Ecto neural progenitor cell (in vitro differentiated cells): Measurements from ENCODE around the gene RBP2.

Experiments used
- DNase-seq: peaks from one replicate; pipeline ENCODE4 v3.0.0-alpha.2; 2018; ENCODE audit warnings: low spot score

The RBP2 gene

GRCh38 chr3:139480585-139480984 is 4.3 kb upstream of the RBP2 start:
- no peak for DNase-seq

- DNase-seq = no peak
Measured at GRCh38 chr3:139477710-139478640, 1.7 kb upstream of the RBP2 start.

DNA sequence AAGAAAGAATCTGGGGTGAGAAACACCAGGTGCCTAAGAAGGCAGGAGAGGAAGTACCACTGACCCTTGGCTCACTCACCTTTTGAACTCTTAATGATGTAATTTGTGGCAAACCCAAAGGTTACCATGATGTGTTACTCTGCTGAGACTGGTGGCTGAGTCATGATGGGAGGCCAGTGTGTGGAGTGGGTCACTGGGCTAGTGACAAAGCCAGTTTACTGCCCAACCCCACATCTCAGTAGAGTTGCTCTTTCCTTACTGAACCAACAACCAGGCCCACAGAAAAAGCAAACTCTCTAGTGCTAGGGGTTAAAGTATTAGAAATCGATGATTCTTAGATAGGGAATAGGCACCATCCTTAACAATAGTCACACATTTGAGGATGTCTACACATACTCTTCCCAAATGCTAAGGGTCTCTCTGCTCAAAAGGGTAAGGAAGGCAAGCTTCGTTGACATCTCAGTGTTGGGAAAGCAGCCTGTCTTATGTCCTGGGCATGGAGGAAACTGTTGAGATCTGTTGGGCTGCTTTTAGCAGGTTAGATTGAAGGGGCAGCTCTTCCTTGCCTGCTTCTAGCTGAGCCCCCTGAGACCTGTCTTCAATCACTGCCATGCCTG is 3.1 kb downstream of the RBP2 start:
- DNase-seq = no peak

- DNase-seq = no peak
Measured at GRCh38 chr3:139472380-139473010, 3.8 kb downstream of the RBP2 start.

GRCh38 chr3:139470199-139470598 is 6.1 kb downstream of the RBP2 start:
- DNase-seq = no peak

- DNase-seq = no peak
Measured at GRCh38 chr3:139468399-139468798, 7.9 kb downstream of the RBP2 start.

GRCh38 chr3:139466360-139466759 is 10.0 kb downstream of the RBP2 start:
- no peak for DNase-seq

DNA sequence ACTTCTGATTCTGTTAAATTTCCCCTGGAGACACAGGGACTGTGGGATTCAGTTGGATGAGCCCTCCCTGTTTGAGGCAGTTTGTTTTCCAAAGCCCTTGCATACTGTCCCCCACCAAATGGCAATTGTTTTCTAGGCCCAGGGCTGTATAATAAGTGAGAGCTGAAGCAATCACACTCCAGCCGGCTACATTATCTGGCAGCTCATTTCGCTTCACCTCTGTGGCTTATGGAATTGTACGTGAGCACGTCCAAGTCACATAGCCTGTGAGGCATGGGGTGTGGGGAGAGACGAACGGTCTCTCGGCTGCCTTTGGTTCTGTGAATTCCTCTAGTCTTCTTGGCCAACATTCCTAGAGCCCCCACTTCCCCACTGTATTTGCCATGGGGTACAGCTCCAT is 10.7 kb downstream of the RBP2 start:
- DNase-seq = no peak

DNA sequence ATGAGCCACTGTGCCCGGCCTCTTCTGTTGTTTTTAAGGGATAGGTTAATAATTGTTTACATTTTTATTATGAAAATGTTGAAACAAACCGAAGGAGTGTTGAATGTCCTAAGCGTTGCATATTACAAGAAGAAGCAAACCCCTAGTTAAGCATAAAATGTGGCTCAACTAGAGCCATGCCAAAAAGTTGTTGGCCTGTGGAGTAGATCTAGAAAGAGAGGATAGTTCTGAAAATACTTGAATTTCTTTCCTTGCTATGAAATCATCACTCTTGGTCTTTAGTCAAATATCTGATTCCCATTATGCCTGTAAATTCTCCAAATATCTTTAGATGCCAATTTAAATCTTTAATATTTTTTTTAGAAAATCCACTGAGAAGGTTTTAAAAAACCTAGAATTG is 12.8 kb downstream of the RBP2 start:
- no peak for DNase-seq

DNA sequence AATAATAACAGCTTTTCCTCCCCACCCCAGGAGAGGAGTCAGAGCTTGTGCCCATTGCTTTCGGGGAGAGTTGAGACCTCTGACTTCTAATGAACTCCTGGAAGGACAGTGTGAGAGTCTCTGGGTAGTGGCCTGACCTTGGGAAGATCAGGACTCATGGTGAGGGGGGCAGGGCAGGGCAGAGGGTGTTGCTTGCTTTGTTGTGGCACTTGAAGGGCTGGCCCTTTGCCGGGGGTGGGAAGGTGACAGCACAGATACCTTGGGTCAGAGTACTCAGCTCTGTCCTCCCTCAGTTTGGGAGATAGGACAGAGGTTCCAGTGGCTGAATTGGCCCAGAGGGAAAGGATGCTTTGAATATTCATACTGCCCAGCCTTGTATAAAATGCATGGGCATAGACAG is 15.8 kb downstream of the RBP2 start:
- no peak for DNase-seq

DNA sequence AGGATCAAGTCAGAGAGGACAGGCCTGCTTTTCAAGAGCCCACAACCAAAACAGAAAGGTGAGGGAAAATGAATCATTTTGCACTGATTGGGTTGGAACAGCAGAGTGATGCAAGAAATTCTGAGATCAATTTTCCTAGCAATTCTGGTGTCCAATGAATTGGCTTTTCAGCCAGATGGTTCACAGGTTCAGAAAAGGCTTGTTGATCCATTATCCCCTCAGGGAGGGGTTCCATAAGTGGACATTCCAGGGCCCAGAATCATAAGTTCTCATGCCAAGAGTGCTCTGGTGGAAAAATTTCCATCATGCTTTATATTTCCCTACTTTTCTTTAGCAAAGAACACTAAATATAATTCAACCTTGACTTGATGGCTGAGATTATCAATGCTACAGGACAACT is 16.2 kb downstream of the RBP2 start:
- no peak for DNase-seq

GRCh38 chr3:139458348-139458747 is 18.0 kb downstream of the RBP2 start:
- DNase-seq = no peak

DNA sequence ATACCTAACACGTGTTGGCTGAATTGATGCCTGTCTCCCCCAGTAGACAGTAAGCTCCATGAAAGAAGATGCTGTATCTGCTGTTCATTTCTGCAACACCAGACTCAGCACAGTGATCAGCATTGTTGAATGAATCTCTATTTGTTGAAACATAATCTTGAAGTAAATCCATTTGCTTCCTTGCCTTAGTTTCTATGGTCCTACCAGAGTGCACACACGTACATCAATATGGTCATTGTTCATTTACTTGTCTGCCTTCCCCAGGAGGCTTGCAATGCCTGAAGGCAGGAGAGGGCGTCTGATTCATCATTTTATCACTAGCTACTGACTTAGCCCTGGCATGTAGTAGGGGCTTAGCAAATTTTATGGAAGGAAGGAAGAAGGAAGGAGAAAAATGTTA is 19.2 kb downstream of the RBP2 start:
- DNase-seq = no peak

DNA sequence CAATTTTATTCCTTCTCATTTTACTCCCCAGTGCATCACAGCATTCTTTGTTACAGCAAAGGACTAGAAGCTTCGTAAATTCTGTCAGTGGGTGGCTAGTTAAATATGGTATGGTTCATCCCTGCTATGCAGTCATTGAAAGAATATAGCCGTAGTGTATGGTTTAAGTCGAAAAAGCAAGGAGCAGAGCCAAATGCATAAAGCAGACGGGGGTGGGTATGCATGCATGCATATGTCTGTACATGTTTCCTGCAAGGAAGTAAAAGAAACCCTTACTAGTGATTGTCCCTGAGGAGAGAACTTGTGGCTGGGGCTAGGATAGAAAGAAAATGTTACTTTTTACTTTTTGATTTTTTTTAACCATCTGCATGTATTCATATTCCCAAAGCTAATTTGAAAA is 19.9 kb downstream of the RBP2 start:
- DNase-seq = no peak

DNA sequence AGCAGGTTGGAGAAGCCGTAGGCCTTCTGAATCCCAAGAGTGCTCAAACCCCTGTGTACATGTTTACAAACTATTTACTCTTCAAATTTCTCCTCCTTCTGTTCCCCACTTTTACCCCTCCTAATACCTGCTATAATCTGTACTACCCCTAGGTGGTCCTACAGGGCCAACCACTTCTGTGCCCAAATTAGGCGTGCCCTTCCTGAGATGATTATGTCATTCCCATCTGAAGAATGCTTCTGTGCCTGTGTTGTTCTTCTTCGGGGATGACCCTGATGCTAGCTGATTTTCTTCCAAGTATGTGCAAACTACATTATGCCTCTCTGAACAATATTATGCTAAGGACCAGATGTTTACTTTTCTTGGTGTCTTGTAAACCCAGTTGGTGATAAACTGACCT is 20.5 kb downstream of the RBP2 start:
- no peak for DNase-seq

DNA sequence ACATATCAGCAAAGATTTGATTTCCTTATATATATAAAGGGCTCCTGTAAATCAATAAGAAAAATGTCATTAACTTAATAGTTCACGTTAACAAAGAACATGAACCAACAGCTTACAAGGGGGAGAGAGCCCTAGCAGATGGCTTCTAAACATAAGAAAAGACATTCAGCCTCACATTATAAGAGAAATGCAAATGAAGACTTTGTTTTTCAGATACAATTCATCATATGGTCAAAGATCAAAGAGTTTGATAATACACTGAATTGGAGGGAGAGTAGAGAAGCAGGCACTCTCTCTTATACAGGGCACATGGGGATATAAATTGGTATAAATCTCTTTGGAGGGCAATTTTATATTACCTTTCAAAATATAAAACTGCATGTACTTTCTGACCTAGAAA is 21.1 kb downstream of the RBP2 start:
- no peak for DNase-seq

GRCh38 chr3:139454346-139454745 is 22.0 kb downstream of the RBP2 start:
- no peak for DNase-seq

GRCh38 chr3:139450159-139450558 is 26.2 kb downstream of the RBP2 start:
- DNase-seq = no peak

GRCh38 chr3:139449566-139449965 is 26.8 kb downstream of the RBP2 start:
- DNase-seq = no peak

- DNase-seq = no peak
Measured at GRCh38 chr3:139448104-139448503, 28.2 kb downstream of the RBP2 start.

DNA sequence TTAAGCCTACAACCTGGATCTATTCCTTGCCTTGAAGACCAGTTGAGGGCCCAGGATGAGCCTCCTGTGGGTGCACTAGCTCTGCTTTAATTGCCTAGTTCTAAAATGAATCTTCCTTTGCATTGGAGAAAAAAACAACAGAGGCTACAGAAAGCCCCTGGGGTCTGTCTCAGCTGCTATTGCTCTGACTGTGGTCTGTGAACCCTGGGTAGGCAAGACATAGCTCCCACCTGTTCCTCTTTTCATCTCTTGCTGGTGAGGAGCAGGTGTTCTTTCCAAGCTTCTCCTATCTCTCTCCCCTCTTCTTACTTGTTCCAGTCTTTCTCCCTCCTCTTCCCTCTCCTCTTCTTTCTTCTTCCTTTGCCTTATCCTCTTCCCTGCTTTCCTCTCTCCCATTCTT is 28.8 kb downstream of the RBP2 start:
- no peak for DNase-seq

GRCh38 chr3:139444446-139444845 is 31.9 kb downstream of the RBP2 start:
- DNase-seq = no peak

- DNase-seq = no peak
Measured at GRCh38 chr3:139443186-139443585, 33.1 kb downstream of the RBP2 start.
